Peyer's patch (tissue), 4 donors: ENCODE measurements around the gene RCSD1. TPM values are rescaled to one million over a fixed set of nuclear protein-coding genes. Genes with fewer than 3 reads are reported as not detected.

Source experiments
- DNase-seq, 3 donors: peaks; one replicate each; pipeline ENCODE4 v3.0.0-alpha.2; 2017 to 2019
- H3K27ac ChIP-seq, 4 donors: fragments of 200-600 bp; sonication (generic); one replicate each; pipeline ENCODE4 v1.5.1; 2016 to 2019
- H3K27me3 ChIP-seq, 2 donors: fragments of 200-600 bp; sonication (generic); one replicate each; pipeline ENCODE4 v1.5.1; 2019
- H3K36me3 ChIP-seq, 3 donors: fragments of 200-600 bp; sonication (generic); one replicate each; pipeline ENCODE4 v1.5.1; 2016 to 2019
- H3K4me1 ChIP-seq, 4 donors: fragments of 200-600 bp; sonication (generic); one replicate each; pipeline ENCODE4 v1.5.1; 2016 to 2019
- H3K4me3 ChIP-seq, 4 donors: fragments of 200-600 bp; sonication (generic); 1 replicate in 3 of 4; 2 replicates in 1 of 4; pipeline ENCODE4 v1.5.1; 2016 to 2019; ENCODE audit warnings: mild to moderate bottlenecking in 1 of 4
- H3K9me3 ChIP-seq, 4 donors: fragments of 200-600 bp; sonication (generic); one replicate each; pipeline ENCODE4 v1.5.1; 2016 to 2019; ENCODE audit warnings: mild to moderate bottlenecking in 1 of 4
- CTCF ChIP-seq, 6 experiments: fragments of 450-650 bp in 4 of 6; fragments of 200-600 bp in 2 of 6; sonication (generic) in 1 of 6; IDR thresholded peaks; one replicate each; pipeline ENCODE4 v1.5.1; 2017 to 2019; ENCODE audit warnings: antibody characterized with exemption in 6 of 6, mild to moderate bottlenecking in 3 of 6, moderate library complexity in 1 of 6
- POLR2A ChIP-seq, 2 donors: fragments of 450-650 bp; IDR thresholded peaks; one replicate each; pipeline ENCODE4 v1.5.1; 2017; ENCODE audit warnings: antibody characterized with exemption in 2 of 2, mild to moderate bottlenecking in 2 of 2, moderate library complexity in 2 of 2
- total RNA-seq, 4 donors: library from RNA; depleted of rRNA; stranded (reverse); fragments of >200 nt; gene quantifications; one replicate each; pipeline ENCODE4 v1.1.0, GENCODE V29; 2016

The RCSD1 gene
- total RNA-seq, 4 donors from 2014 or later: 6.7 to 95.7 (median 11.5) TPM

GRCh38 chr1:167747988-167748387, 118.0 kb downstream of the RCSD1 start:
- Histone ChIP-seq H3K9me3 (no peaks in the 10 kb centered on the region), H3K27ac (no peak overlapping the region), H3K4me3 (no peak overlapping the region), H3K36me3 (no peaks in the 10 kb centered on the region), H3K27me3 (no peaks in the 10 kb centered on the region), H3K4me1 (peaks cover 0 to 14% (median 2%) of the 10 kb centered on the region in 4 donors)
- DNase-seq: no peak
- no peak for TF ChIP-seq CTCF (IDR thresholded peaks at IDR 0.05)
- TF ChIP-seq POLR2A (IDR thresholded peaks at IDR 0.05): no peak

GRCh38 chr1:167748906-167749305, 118.9 kb downstream of the RCSD1 start:
- H3K4me1 ChIP-seq: peaks cover 0 to 22% (median 2%) of the 10 kb centered on the region in 4 donors
- DNase-seq: no peak
- no peak overlapping the region for H3K4me3 ChIP-seq
- no peaks in the 10 kb centered on the region for H3K36me3 ChIP-seq
- no peak overlapping the region for H3K27ac ChIP-seq
- no peak for TF ChIP-seq POLR2A (IDR thresholded peaks at IDR 0.05)
- H3K27me3 ChIP-seq: no peaks in the 10 kb centered on the region
- no peaks in the 10 kb centered on the region for H3K9me3 ChIP-seq

GRCh38 chr1:167749741-167750140, 119.7 kb downstream of the RCSD1 start:
- H3K27me3 ChIP-seq: no peaks in the 10 kb centered on the region
- no peaks in the 10 kb centered on the region for H3K9me3 ChIP-seq
- H3K4me3 ChIP-seq: no peak overlapping the region
- H3K4me1 ChIP-seq: peaks cover 0 to 24% (median 2%) of the 10 kb centered on the region in 4 donors
- no peak overlapping the region for H3K27ac ChIP-seq
- no peak for DNase-seq
- no peaks in the 10 kb centered on the region for H3K36me3 ChIP-seq
- no peak for TF ChIP-seq CTCF (IDR thresholded peaks at IDR 0.05)
- no peak for TF ChIP-seq POLR2A (IDR thresholded peaks at IDR 0.05)

DNA sequence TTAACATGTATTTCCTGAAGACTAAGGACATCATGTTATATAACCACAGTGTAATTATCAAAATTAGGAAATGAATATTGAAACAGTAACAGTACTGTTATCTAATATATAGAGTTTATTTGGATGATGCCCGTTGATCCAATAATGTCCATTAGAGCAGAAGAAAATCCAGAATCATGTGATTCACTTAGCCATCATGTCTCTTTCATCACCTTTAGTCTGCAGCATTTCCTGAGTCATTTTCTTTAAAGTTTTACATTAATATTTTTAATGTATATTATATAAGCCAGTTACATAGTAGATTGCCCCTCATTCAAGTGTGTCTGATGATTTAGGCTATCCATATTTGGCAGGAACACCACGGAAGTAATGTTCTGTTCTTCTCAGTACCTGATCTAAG, 120.6 kb downstream of the RCSD1 start:
- DNase-seq: no peak
- H3K4me3 ChIP-seq: no peak overlapping the region
- no peaks in the 10 kb centered on the region for H3K36me3 ChIP-seq
- TF ChIP-seq CTCF (IDR thresholded peaks at IDR 0.05) (no peak), POLR2A (IDR thresholded peaks at IDR 0.05) (no peak)
- no peak overlapping the region for H3K27ac ChIP-seq
- peaks cover 0 to 24% (median 2%) of the 10 kb centered on the region in 4 donors for H3K4me1 ChIP-seq
- H3K9me3 ChIP-seq: no peaks in the 10 kb centered on the region
- no peaks in the 10 kb centered on the region for H3K27me3 ChIP-seq

- H3K27ac ChIP-seq: no peak overlapping the region
- no peaks in the 10 kb centered on the region for H3K36me3 ChIP-seq
- no peak overlapping the region for H3K4me3 ChIP-seq
- H3K9me3 ChIP-seq: no peaks in the 10 kb centered on the region
- peaks cover 0 to 30% (median 2%) of the 10 kb centered on the region in 4 donors for H3K4me1 ChIP-seq
- no peaks in the 10 kb centered on the region for H3K27me3 ChIP-seq
- no peak for DNase-seq
- no peak for TF ChIP-seq POLR2A (IDR thresholded peaks at IDR 0.05)
- no peak for TF ChIP-seq CTCF (IDR thresholded peaks at IDR 0.05)
These were observed 121.6 kb downstream of the RCSD1 start for GRCh38 chr1:167751676-167752075.

DNA sequence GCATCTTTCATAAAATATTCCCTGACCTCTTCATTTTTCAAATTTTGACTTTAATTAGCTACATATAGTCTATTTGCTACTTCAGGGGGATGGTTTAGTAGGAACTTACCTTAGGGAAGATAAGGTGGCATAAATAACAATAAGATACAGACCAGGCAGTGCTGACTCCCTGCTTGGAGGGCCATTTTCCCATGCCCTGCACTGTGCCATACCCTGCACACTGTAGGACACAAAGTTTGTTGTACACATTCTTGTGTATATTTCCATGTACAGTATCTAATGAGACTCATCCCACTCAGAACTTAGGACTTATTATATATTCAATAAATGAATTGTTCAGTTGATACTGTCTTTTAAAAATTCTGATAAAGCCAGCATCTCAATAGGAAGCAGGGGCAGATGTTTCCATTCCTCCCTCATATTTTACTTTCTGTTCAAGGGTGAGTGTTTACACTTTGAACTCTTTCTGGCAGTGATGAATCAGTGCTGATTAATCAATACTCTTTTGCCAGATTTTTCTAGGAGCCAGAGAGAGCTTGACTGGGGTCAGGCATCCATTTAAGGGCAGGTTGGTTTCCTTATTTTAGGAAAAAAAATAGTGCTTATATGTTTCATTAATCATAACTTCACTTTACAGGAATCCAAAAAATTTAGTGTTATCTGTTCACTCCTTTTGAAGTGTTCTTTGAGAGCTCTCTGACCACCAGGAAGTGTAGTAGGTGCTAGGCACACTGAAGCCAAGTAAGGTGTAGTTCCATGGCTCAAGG, 122.4 kb downstream of the RCSD1 start:
- Histone ChIP-seq H3K9me3 (no peaks in the 10 kb centered on the region), H3K4me3 (no peak overlapping the region), H3K36me3 (no peaks in the 10 kb centered on the region), H3K27me3 (no peaks in the 10 kb centered on the region), H3K27ac (peak overlapping the region; percentile 48 to 82 (median 54)), H3K4me1 (peaks cover 0 to 36% (median 2%) of the 10 kb centered on the region in 4 donors)
- no peak for TF ChIP-seq CTCF (IDR thresholded peaks at IDR 0.05)
- no peak for TF ChIP-seq POLR2A (IDR thresholded peaks at IDR 0.05)
- DNase-seq: no peak
